Measurements from ENCODE around the gene PMEL. TPM values are rescaled to one million over a fixed set of nuclear protein-coding genes. Genes with fewer than 3 reads are reported as not detected.
"Not testable (repeated sequence)": the region's sequence is repeated elsewhere in the genome, so short reads cannot be mapped to it uniquely, and the experiment has no call there.

The PMEL gene
- total and polyA plus RNA-seq, 2 experiments from 2014 or later = 0.38 to 2.3 TPM

- TF ChIP-seq EZH2phosphoT487 (IDR thresholded peaks at IDR 0.05; ENCODE audit: insufficient read depth, low read depth) = no peak
- TF ChIP-seq EZH2 (IDR thresholded peaks at IDR 0.05; ENCODE audit: insufficient read depth, poor library complexity, severe bottlenecking) = no peak
- Histone ChIP-seq H3K9me3 (ENCODE audit: low read depth) (no peaks in the 10 kb centered on the region), H3K9ac (no peak overlapping the region), H3K4me1 (ENCODE audit: insufficient read depth) (peaks cover 8% of the 10 kb centered on the region), H3K9me2 (ENCODE audit: insufficient read depth) (no peaks in the 10 kb centered on the region), H3K4me3 (no peak overlapping the region), H3K27me3 (replicated peaks; ENCODE audit: insufficient read depth) (no peaks in the 10 kb centered on the region), H2AFZ (no peak overlapping the region), H3K4me2 (ENCODE audit: unreplicated experiment) (no peak overlapping the region), H3K27ac (no peak overlapping the region), H3K79me2 (ENCODE audit: insufficient read depth) (peaks cover 78% of the 10 kb centered on the region), H3F3A (ENCODE audit: insufficient read depth) (no peaks in the 10 kb centered on the region), H3K36me3 (ENCODE audit: low read depth) (peaks cover 21% of the 10 kb centered on the region), H4K20me1 (ENCODE audit: insufficient read depth) (peaks cover 4% of the 10 kb centered on the region; the same call in 1 of the 2 replicates)
- in situ Hi-C loops (cut with MboI) = no loop called here
- WGBS, 2 experiments (ENCODE audit: low coverage in 1 of 2, low lambda C conversion rate in 2 of 2, missing lambda C conversion rate in 2 of 2) = 89 to 99% methylated on average over 4 of the region's 4 CpGs
- DNase-seq = no peak
Measured at GRCh38 chr12:55983232-55983842, 17.5 kb upstream of the PMEL start.

- no peaks in the 10 kb centered on the region for H3K9me2 ChIP-seq (ENCODE audit: insufficient read depth)
- no peak overlapping the region for H2AFZ ChIP-seq
- peaks cover 21% of the 10 kb centered on the region for H3K36me3 ChIP-seq (ENCODE audit: low read depth)
- no peak overlapping the region for H3K4me3 ChIP-seq
- no peaks in the 10 kb centered on the region for H3K9me3 ChIP-seq (ENCODE audit: low read depth)
- H3K27ac ChIP-seq = no peak overlapping the region
- in situ Hi-C loops (cut with MboI) = no loop called here
- 57 to 60% methylated on average over 3 of the region's 3 CpGs for WGBS, 2 experiments (ENCODE audit: low coverage in 1 of 2, low lambda C conversion rate in 2 of 2, missing lambda C conversion rate in 2 of 2)
- no peak for TF ChIP-seq EZH2phosphoT487 (IDR thresholded peaks at IDR 0.05; ENCODE audit: insufficient read depth, low read depth)
- no peak for TF ChIP-seq EZH2 (IDR thresholded peaks at IDR 0.05; ENCODE audit: insufficient read depth, poor library complexity, severe bottlenecking)
- H3K79me2 ChIP-seq (ENCODE audit: insufficient read depth) = peaks cover 87% of the 10 kb centered on the region
- H3K4me2 ChIP-seq (ENCODE audit: unreplicated experiment) = no peak overlapping the region
- no peaks in the 10 kb centered on the region for H3K27me3 ChIP-seq (replicated peaks; ENCODE audit: insufficient read depth)
- peaks cover 8% of the 10 kb centered on the region for H3K4me1 ChIP-seq (ENCODE audit: insufficient read depth)
- H4K20me1 ChIP-seq (ENCODE audit: insufficient read depth) = peaks cover 4% of the 10 kb centered on the region; the same call in 1 of the 2 replicates
- no peak overlapping the region for H3K9ac ChIP-seq
- DNase-seq = no peak
- H3F3A ChIP-seq (ENCODE audit: insufficient read depth) = no peaks in the 10 kb centered on the region
Measured at GRCh38 chr12:55982319-55982936, 16.6 kb upstream of the PMEL start.

- peak; percentile 36 for DNase-seq
- H3K27me3 ChIP-seq (replicated peaks; ENCODE audit: insufficient read depth); H3K9me3 ChIP-seq (ENCODE audit: low read depth); H3K4me1 ChIP-seq (ENCODE audit: insufficient read depth); H3K4me2 ChIP-seq (ENCODE audit: unreplicated experiment); H3K27ac ChIP-seq; in situ Hi-C loops (cut with MboI); H4K20me1 ChIP-seq (ENCODE audit: insufficient read depth); H3K9me2 ChIP-seq (ENCODE audit: insufficient read depth); H3K4me3 ChIP-seq; H2AFZ ChIP-seq; H3F3A ChIP-seq (ENCODE audit: insufficient read depth); H3K9ac ChIP-seq: not testable (repeated sequence)
- 54 to 60% methylated on average over 5 of the region's 5 CpGs for WGBS, 2 experiments (ENCODE audit: low coverage in 1 of 2, low lambda C conversion rate in 2 of 2, missing lambda C conversion rate in 2 of 2)
- Histone ChIP-seq H3K36me3 (ENCODE audit: low read depth) (peaks cover 18% of the 10 kb centered on the region), H3K79me2 (ENCODE audit: insufficient read depth) (peaks cover 92% of the 10 kb centered on the region)
Measured at GRCh38 chr12:55981882-55982281, 16.0 kb upstream of the PMEL start.

GRCh38 chr12:55979069-55979468 lies 13.2 kb upstream of the PMEL start:
- Histone ChIP-seq H3K4me1 (ENCODE audit: insufficient read depth) (peaks cover 13% of the 10 kb centered on the region), H2AFZ (no peak overlapping the region), H3K9ac (no peak overlapping the region), H3K4me3 (no peak overlapping the region), H4K20me1 (ENCODE audit: insufficient read depth) (peaks cover 4% of the 10 kb centered on the region; the same call in 1 of the 2 replicates), H3F3A (ENCODE audit: insufficient read depth) (0 out of 2 replicates have a peak, but pooled peaks cover 4% of the 10 kb centered on the region), H3K9me3 (ENCODE audit: low read depth) (no peaks in the 10 kb centered on the region), H3K79me2 (ENCODE audit: insufficient read depth) (peaks cover 99% of the 10 kb centered on the region), H3K9me2 (ENCODE audit: insufficient read depth) (no peaks in the 10 kb centered on the region), H3K36me3 (ENCODE audit: low read depth) (0 out of 2 replicates have a peak, but pooled peaks cover 3% of the 10 kb centered on the region), H3K27ac (no peak overlapping the region), H3K27me3 (replicated peaks; ENCODE audit: insufficient read depth) (no peaks in the 10 kb centered on the region), H3K4me2 (ENCODE audit: unreplicated experiment) (no peak overlapping the region)
- in situ Hi-C loops (cut with MboI) = no loop called here
- TF ChIP-seq EZH2phosphoT487 (IDR thresholded peaks at IDR 0.05; ENCODE audit: insufficient read depth, low read depth) (no peak), EZH2 (IDR thresholded peaks at IDR 0.05; ENCODE audit: insufficient read depth, poor library complexity, severe bottlenecking) (no peak)
- 96 to 98% methylated on average over 3 of the region's 3 CpGs for WGBS, 2 experiments (ENCODE audit: low coverage in 1 of 2, low lambda C conversion rate in 2 of 2, missing lambda C conversion rate in 2 of 2)
- DNase-seq = no peak

All from GM23248 (cell line).